Ovary (tissue), 3 donors: ENCODE results near the gene CTNND2.

Experiments
- CTCF ChIP-seq, 3 donors: fragments of 450-650 bp in 2 of 3; fragments of 200-600 bp in 1 of 3; IDR thresholded peaks; one replicate each; pipeline versions ENCODE4 v1.5.1 to v1.8.0; 2016 to 2022; ENCODE audit warnings: antibody characterized with exemption in 3 of 3, mild to moderate bottlenecking in 1 of 3
- EP300 ChIP-seq: sonication (generic); formaldehyde crosslinking; IDR thresholded peaks from one replicate; pipeline ENCODE4 v1.6.1; 2017; ENCODE audit warnings: antibody characterized with exemption
- POLR2A ChIP-seq: fragments of 450-650 bp; IDR thresholded peaks from one replicate; pipeline ENCODE4 v1.6.1; 2017; ENCODE audit warnings: antibody characterized with exemption, mild to moderate bottlenecking, moderate library complexity
- donor health status: DM: no; HTN: no; CAD: no.

- TF ChIP-seq CTCF (IDR thresholded peaks at IDR 0.05) (no peak), POLR2A (no peak), EP300 (no peak)
Measured at GRCh38 chr5:11191673-11192072, 712.6 kb downstream of the CTNND2 start.
